ENCODE data around the gene DZIP3. TPM values are rescaled to one million over a fixed set of nuclear protein-coding genes. Genes with fewer than 3 reads are reported as not detected.

DZIP3 gene
- total RNA-seq, 1 donor from 2014 or later, result 89.0 TPM

- H3K27ac Mint-ChIP-seq, result no peak overlapping the region
- TF ChIP-seq EZH2phosphoT487 (IDR thresholded peaks at IDR 0.05) (no peak), CTCF (IDR thresholded peaks at IDR 0.05) (no peak), EZH2 (IDR thresholded peaks at IDR 0.05) (no peak)
- no peaks in the 10 kb centered on the region for H3K9me3 ChIP-seq (ENCODE audit: low read depth)
- H3K4me2 ChIP-seq, result no peak overlapping the region
- no peak overlapping the region for H3K9ac ChIP-seq
- no peaks in the 10 kb centered on the region for H3F3A ChIP-seq (ENCODE audit: low read depth)
- H4K20me1 ChIP-seq (ENCODE audit: low read depth), result no peaks in the 10 kb centered on the region
- no peak overlapping the region for H3K4me3 ChIP-seq
- no peak for DNase-seq (ENCODE audit: low spot score)
- peaks cover 12% of the 10 kb centered on the region for H3K36me3 Mint-ChIP-seq
- no peak overlapping the region for H2AFZ ChIP-seq (replicated peaks)
- no peaks in the 10 kb centered on the region for H3K27me3 Mint-ChIP-seq (ENCODE audit: insufficient read depth, low read depth)
- no peaks in the 10 kb centered on the region for H3K4me1 ChIP-seq
- no peak overlapping the region for H3K27ac ChIP-seq
- H3K4me3 Mint-ChIP-seq, result no peak overlapping the region
- H3K4me1 Mint-ChIP-seq, result no peaks in the 10 kb centered on the region
- H3K9me3 Mint-ChIP-seq, result no peaks in the 10 kb centered on the region
- H3K79me2 ChIP-seq (ENCODE audit: low read depth), result no peaks in the 10 kb centered on the region
- no peaks in the 10 kb centered on the region for H3K27me3 ChIP-seq
- peaks cover 17% of the 10 kb centered on the region for H3K36me3 ChIP-seq
Observed at GRCh38 chr3:108566599-108566998, 22.9 kb upstream of the DZIP3 start.

- Histone ChIP-seq H3K27me3 (no peaks in the 10 kb centered on the region), H3K27ac (no peak overlapping the region), H3K79me2 (ENCODE audit: low read depth) (no peaks in the 10 kb centered on the region), H3K36me3 (peaks cover 27% of the 10 kb centered on the region), H3K9ac (no peak overlapping the region), H3K4me2 (no peak overlapping the region), H3K4me1 (no peaks in the 10 kb centered on the region), H3F3A (ENCODE audit: low read depth) (peaks cover under 1% of the 10 kb centered on the region), H4K20me1 (ENCODE audit: low read depth) (no peaks in the 10 kb centered on the region), H3K9me3 (ENCODE audit: low read depth) (no peaks in the 10 kb centered on the region), H3K4me3 (no peak overlapping the region), H2AFZ (replicated peaks) (no peak overlapping the region)
- Mint-ChIP-seq H3K36me3 (peaks cover 29% of the 10 kb centered on the region), H3K27me3 (ENCODE audit: insufficient read depth, low read depth) (no peaks in the 10 kb centered on the region), H3K27ac (no peak overlapping the region), H3K4me3 (no peak overlapping the region), H3K4me1 (no peaks in the 10 kb centered on the region), H3K9me3 (no peaks in the 10 kb centered on the region)
- DNase-seq (ENCODE audit: low spot score), result no peak
- no peak for TF ChIP-seq EZH2phosphoT487 (IDR thresholded peaks at IDR 0.05)
- TF ChIP-seq CTCF (IDR thresholded peaks at IDR 0.05), result no peak
- no peak for TF ChIP-seq EZH2 (IDR thresholded peaks at IDR 0.05)
Observed at GRCh38 chr3:108569336-108569735, 20.2 kb upstream of the DZIP3 start.

GRCh38 chr3:108578064-108578463 is 11.5 kb upstream of the DZIP3 start:
- H3K27me3 Mint-ChIP-seq (ENCODE audit: insufficient read depth, low read depth), result no peaks in the 10 kb centered on the region
- no peak overlapping the region for H3K4me3 ChIP-seq
- H3K27me3 ChIP-seq, result no peaks in the 10 kb centered on the region
- H3K36me3 ChIP-seq, result peaks cover 62% of the 10 kb centered on the region
- TF ChIP-seq CTCF (IDR thresholded peaks at IDR 0.05) (no peak), EZH2phosphoT487 (IDR thresholded peaks at IDR 0.05) (no peak), EZH2 (IDR thresholded peaks at IDR 0.05) (no peak)
- no peak overlapping the region for H3K4me3 Mint-ChIP-seq
- no peak overlapping the region for H3K4me2 ChIP-seq
- peaks cover 11% of the 10 kb centered on the region for H3K4me1 ChIP-seq
- peaks cover 52% of the 10 kb centered on the region for H3K36me3 Mint-ChIP-seq
- H3K4me1 Mint-ChIP-seq, result no peaks in the 10 kb centered on the region
- peaks cover 19% of the 10 kb centered on the region for H3K79me2 ChIP-seq (ENCODE audit: low read depth)
- H3K27ac ChIP-seq, result no peak overlapping the region
- H3K9ac ChIP-seq, result no peak overlapping the region
- peaks cover 6% of the 10 kb centered on the region for H3K9me3 ChIP-seq (ENCODE audit: low read depth)
- no peaks in the 10 kb centered on the region for H4K20me1 ChIP-seq (ENCODE audit: low read depth)
- H3K27ac Mint-ChIP-seq, result no peak overlapping the region
- H3K9me3 Mint-ChIP-seq, result no peaks in the 10 kb centered on the region
- DNase-seq (ENCODE audit: low spot score), result no peak
- peaks cover 41% of the 10 kb centered on the region for H3F3A ChIP-seq (ENCODE audit: low read depth)
- no peak overlapping the region for H2AFZ ChIP-seq (replicated peaks)

All from neural progenitor cell (in vitro differentiated cells).